ENCODE results near the gene NFKB2. TPM values are rescaled to one million over a fixed set of nuclear protein-coding genes. Genes with fewer than 3 reads are reported as not detected.

The NFKB2 gene
- total RNA-seq, 2 donors from 2014 or later = 29.3 to 44.5 TPM

DNA sequence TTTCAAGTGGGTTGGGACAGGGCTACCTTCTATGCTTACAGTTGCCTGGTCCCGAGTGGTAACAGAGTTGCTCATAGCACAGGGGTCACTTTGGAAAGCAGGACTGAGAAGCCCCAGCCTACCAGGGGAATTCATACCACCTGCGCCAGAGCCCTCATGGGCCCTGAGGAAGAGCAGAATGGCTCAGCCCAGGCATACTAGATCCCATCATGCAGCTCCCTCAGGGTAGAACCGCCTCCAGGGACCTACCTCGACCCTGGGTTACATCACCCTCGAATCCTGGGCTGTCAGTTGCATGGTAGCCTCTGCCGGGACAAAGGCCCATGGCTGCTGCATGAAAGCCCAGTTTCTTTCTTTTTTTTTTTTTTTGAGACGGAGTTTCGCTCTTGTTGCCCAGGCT is 34.0 kb downstream of the NFKB2 start:
- intact Hi-C loops (cut with DNase I) = no loop called here
- TF ChIP-seq CTCF (IDR thresholded peaks at IDR 0.05) = no peak
- DNase-seq = no peak
- Histone ChIP-seq H3K9me3 (no peaks in the 10 kb centered on the region), H3K9ac (ENCODE audit: low read depth in 2 of 2, low read length in 2 of 2) (no peak overlapping the region), H3K27ac (no peak overlapping the region), H3K4me3 (no peak overlapping the region), H3K36me3 (no peaks in the 10 kb centered on the region), H3K27me3 (no peaks in the 10 kb centered on the region), H3K4me1 (peaks cover 4% of the 10 kb centered on the region)

DNA sequence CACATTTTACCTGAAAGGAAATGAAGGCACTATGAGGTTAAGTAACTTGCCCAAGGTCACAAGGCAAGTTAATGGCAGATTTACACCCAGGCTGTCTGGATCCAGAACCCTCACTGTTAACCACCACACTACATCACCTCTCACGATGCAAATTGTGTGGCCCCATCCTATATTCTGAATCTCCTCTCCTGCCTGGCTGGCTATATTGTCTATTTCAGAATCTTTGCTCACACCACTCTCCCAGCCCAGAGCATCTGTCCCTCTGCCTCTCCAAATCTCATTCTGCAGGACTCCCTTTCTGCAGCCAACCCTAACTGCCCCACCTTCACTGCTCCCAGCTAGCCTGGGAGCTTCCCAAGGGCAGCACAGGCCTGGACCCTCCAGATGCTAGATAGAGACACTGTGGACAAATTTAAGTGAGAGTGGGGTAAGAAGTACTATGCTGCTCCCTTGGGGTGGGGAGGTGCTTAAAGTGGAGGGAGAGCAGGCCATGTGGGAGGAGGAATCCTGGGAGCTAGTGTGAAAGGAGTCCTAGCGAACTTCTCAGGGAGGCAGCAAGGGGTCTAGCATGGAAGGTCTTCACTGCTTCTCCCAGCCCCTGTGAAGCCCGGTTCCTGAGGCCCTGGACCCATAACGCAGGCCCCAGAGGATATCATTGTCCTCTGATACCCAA is 36.1 kb downstream of the NFKB2 start:
- Histone ChIP-seq H3K9me3 (no peaks in the 10 kb centered on the region), H3K36me3 (no peaks in the 10 kb centered on the region), H3K27ac (no peak overlapping the region), H3K27me3 (no peaks in the 10 kb centered on the region), H3K9ac (ENCODE audit: low read depth in 2 of 2, low read length in 2 of 2) (peak overlapping the region; percentile 96 to 98), H3K4me3 (peak overlapping the region; percentile 85), H3K4me1 (peaks cover 4% of the 10 kb centered on the region)
- intact Hi-C loops (cut with DNase I) = no loop called here
- no peak for TF ChIP-seq CTCF (IDR thresholded peaks at IDR 0.05)
- no peak for DNase-seq

- Histone ChIP-seq H3K27ac (peak within 1 kb of the TSS; percentile 22), H3K4me1 (peaks cover 4% of the 10 kb centered on the region), H3K36me3 (no peaks in the 10 kb centered on the region), H3K4me3 (peak within 1 kb of the TSS; percentile 85), H3K9me3 (no peaks in the 10 kb centered on the region), H3K27me3 (no peaks in the 10 kb centered on the region), H3K9ac (ENCODE audit: low read depth in 2 of 2, low read length in 2 of 2) (peak within 1 kb of the TSS; percentile 96 to 98)
- peak; percentile 99 for DNase-seq
- TF ChIP-seq CTCF (IDR thresholded peaks at IDR 0.05) = no peak
- intact Hi-C loops (cut with DNase I) = no loop called here
Observed at GRCh38 chr10:102432162-102432950, 36.9 kb downstream of the NFKB2 start, which contains the start of gene CUEDC2. Gene CUEDC2, minus strand, starts transcription at chr10:102432574. Its CDS starts 7,386 bp downstream, at chr10:102425188.

- Histone ChIP-seq H3K36me3 (no peaks in the 10 kb centered on the region), H3K27me3 (no peaks in the 10 kb centered on the region), H3K9ac (ENCODE audit: low read depth in 2 of 2, low read length in 2 of 2) (no peak overlapping the region), H3K27ac (no peak overlapping the region), H3K9me3 (no peaks in the 10 kb centered on the region), H3K4me1 (peaks cover 4% of the 10 kb centered on the region), H3K4me3 (no peak overlapping the region)
- no peak for TF ChIP-seq CTCF (IDR thresholded peaks at IDR 0.05)
- intact Hi-C loops (cut with DNase I) = no loop called here
- no peak for DNase-seq
Observed at GRCh38 chr10:102433619-102434046, 38.1 kb downstream of the NFKB2 start.

DNA sequence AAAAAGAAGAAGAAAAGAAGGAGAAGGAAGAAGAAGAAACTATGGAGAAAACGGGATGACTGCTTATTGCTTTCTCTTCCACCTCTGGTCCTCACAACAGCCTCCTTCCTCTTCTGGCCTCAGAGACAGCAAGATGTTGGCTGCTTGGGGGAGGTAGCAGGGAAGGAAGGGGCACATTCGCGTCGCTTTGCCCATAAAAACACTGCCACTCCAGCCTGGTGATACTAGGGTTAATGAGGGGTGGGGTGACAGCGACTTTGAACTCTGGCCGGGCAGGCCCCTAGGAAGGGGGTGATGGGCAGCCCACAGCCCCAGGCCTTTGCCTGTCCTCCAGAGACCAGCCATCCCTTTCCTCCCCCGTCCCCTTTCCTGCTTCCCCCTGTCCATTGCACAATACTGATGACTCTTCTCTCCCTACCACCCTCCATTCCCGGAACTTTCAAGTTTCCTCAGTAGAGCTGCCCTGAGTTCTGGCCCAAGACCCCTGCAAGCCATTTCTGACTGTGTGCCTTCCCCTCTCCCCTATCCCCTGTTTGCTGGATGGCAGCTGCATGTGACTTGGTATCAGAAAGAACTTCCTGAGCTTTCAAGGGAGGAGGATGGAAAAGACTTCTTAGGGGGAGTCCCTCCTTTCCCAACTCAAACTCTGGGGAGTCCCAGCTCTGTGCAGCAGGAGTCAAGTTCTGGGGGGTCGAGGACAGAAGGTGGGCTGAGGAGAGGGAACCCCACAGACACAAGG is 39.1 kb downstream of the NFKB2 start:
- Histone ChIP-seq H3K9me3 (no peaks in the 10 kb centered on the region), H3K36me3 (no peaks in the 10 kb centered on the region), H3K4me3 (no peak overlapping the region), H3K27me3 (no peaks in the 10 kb centered on the region), H3K9ac (ENCODE audit: low read depth in 2 of 2, low read length in 2 of 2) (peak overlapping the region in 1 of 2 donors; percentile 56), H3K4me1 (peaks cover 4% of the 10 kb centered on the region), H3K27ac (peak overlapping the region; percentile 47)
- intact Hi-C loops (cut with DNase I) = no loop called here
- DNase-seq = no peak
- no peak for TF ChIP-seq CTCF (IDR thresholded peaks at IDR 0.05)
